H1 (cell line): ENCODE data around the gene SPAG16. TPM values are rescaled to one million over a fixed set of nuclear protein-coding genes. Genes with fewer than 3 reads are reported as not detected.

Experiments used
- CTCF ChIA-PET: fragments of 300-600 bp; sonication (Branson Sonifier 250); formaldehyde crosslinking; loops from one replicate; lab custom pipeline; 2021; ENCODE audit not compliant: partially characterized antibody; lab: Charles Lee
- POLR2A ChIA-PET: fragments of 300-600 bp; sonication (Branson Sonifier 250); formaldehyde crosslinking; loops from one replicate; lab custom pipeline; 2021; ENCODE audit warnings: inconsistent platforms; ENCODE audit not compliant: partially characterized antibody; lab: Charles Lee
- DNase-seq, 2 experiments: peaks; one replicate each; pipeline versions ENCODE4 v3.0.0 to v3.0.0-alpha.2; 2010 to 2022; ENCODE audit warnings: low spot score in 2 of 2, low read depth in 1 of 2, mixed read lengths in 1 of 2
- FAIRE-seq: peaks from 2 replicates; lab custom pipeline; 2011; peaks lifted over from hg19 to GRCh38; lab: Jason Lieb, UNC
- H2AFZ ChIP-seq: 2 replicates; pipeline ENCODE4 v1.8.1; 2012; ENCODE audit warnings: low read length, inconsistent platforms
- H2AK5ac ChIP-seq: 2 replicates; pipeline ENCODE4 v1.6.1; 2013; ENCODE audit warnings: low read depth, low read length
- H2BK120ac ChIP-seq: replicated peaks from 2 replicates; pipeline ENCODE3; 2013; ENCODE audit warnings: low read depth, low read length, inconsistent platforms
- H2BK12ac ChIP-seq: 2 replicates; pipeline ENCODE4 v1.6.1; 2013; ENCODE audit warnings: low read depth, low read length
- H2BK15ac ChIP-seq: 2 replicates; pipeline ENCODE4 v1.6.1; 2013; ENCODE audit warnings: low read length
- H2BK20ac ChIP-seq: 2 replicates; pipeline ENCODE4 v1.6.1; 2013; ENCODE audit warnings: low read length
- H2BK5ac ChIP-seq: 2 replicates; pipeline ENCODE4 v1.6.1; 2013; ENCODE audit warnings: low read depth, low read length
- H3K14ac ChIP-seq: 2 replicates; pipeline ENCODE4 v1.6.1; 2013; ENCODE audit warnings: inconsistent platforms; ENCODE audit not compliant: insufficient read length
- H3K18ac ChIP-seq: 2 replicates; pipeline ENCODE4 v1.6.1; 2013; ENCODE audit warnings: low read length; ENCODE audit errors: extremely low read depth
- H3K23ac ChIP-seq: 2 replicates; pipeline ENCODE4 v1.6.1; 2013; ENCODE audit warnings: inconsistent platforms; ENCODE audit not compliant: insufficient read length
- H3K23me2 ChIP-seq: 2 replicates; pipeline ENCODE4 v1.6.1; 2013; ENCODE audit warnings: low read depth, low read length
- H3K27ac ChIP-seq: 2 replicates; pipeline ENCODE4 v1.6.1; 2011; ENCODE audit warnings: low read depth, low read length, inconsistent platforms
- H3K27me3 ChIP-seq, 4 experiments: replicated peaks in 1 of 4; 1 replicate in 1 of 4; 2 replicates in 3 of 4; pipeline versions ENCODE4 v1.6.1 to v1.8.1; 2011 to 2013; ENCODE audit warnings: low read length in 3 of 4, mild to moderate bottlenecking in 3 of 4, inconsistent platforms in 2 of 4, mixed read lengths in 2 of 4, moderate library complexity in 1 of 4; ENCODE audit not compliant: control insufficient read depth in 3 of 4, insufficient read depth in 3 of 4; ENCODE audit errors: extremely low read depth in 1 of 4
- H3K36me3 ChIP-seq, 4 experiments: 2 replicates each; pipeline versions ENCODE4 v1.6.1 to v1.8.1; 2011 to 2013; ENCODE audit warnings: mild to moderate bottlenecking in 4 of 4, low read length in 3 of 4, moderate library complexity in 2 of 4, control low read depth in 1 of 4, inconsistent platforms in 1 of 4; ENCODE audit not compliant: insufficient read depth in 4 of 4, control insufficient read depth in 2 of 4
- H3K4ac ChIP-seq: replicated peaks from 2 replicates; pipeline ENCODE3; 2013; ENCODE audit warnings: low read length, low read depth, mixed read lengths, inconsistent platforms; ENCODE audit not compliant: insufficient read length
- H3K4me1 ChIP-seq, 4 experiments: replicated peaks in 1 of 4; 1 replicate in 1 of 4; 2 replicates in 3 of 4; pipeline versions ENCODE4 v1.6.1 to v1.8.1; 2011 to 2013; ENCODE audit warnings: low read length in 3 of 4, inconsistent platforms in 2 of 4, mixed read lengths in 1 of 4; ENCODE audit not compliant: insufficient read depth in 4 of 4, control insufficient read depth in 3 of 4
- H3K4me2 ChIP-seq, 2 experiments: 2 replicates each; pipeline versions ENCODE4 v1.6.1 to v1.8.1; 2011 to 2013; ENCODE audit warnings: low read depth in 2 of 2, low read length in 2 of 2, control low read depth in 1 of 2, inconsistent platforms in 1 of 2, mild to moderate bottlenecking in 1 of 2; ENCODE audit not compliant: insufficient read depth in 1 of 2
- H3K4me3 ChIP-seq, 4 experiments: fragments of 200-600, 300-600 bp in 1 of 4; sonication (generic), shearing (Covaris generic), sonication (Bioruptor Twin) in 1 of 4; 2 replicates each; pipeline versions ENCODE4 v1.5.1 to v1.8.1; 2011 to 2016; ENCODE audit warnings: low read length in 4 of 4, low read depth in 3 of 4, control low read depth in 2 of 4, inconsistent platforms in 2 of 4, mild to moderate bottlenecking in 2 of 4, mixed read lengths in 1 of 4, moderate library complexity in 1 of 4; ENCODE audit not compliant: insufficient read depth in 2 of 4; ENCODE audit errors: extremely low read depth in 1 of 4
- H3K56ac ChIP-seq: replicated peaks from 2 replicates; pipeline ENCODE3; 2013; ENCODE audit warnings: low read depth, mild to moderate bottlenecking, mixed read lengths, low read length, inconsistent platforms; ENCODE audit not compliant: insufficient read length
- H3K79me1 ChIP-seq: 2 replicates; pipeline ENCODE4 v1.6.1; 2013; ENCODE audit warnings: low read depth, low read length, control low read depth
- H3K79me2 ChIP-seq, 2 experiments: 2 replicates each; pipeline versions ENCODE4 v1.6.1 to v1.8.1; 2012 to 2013; ENCODE audit warnings: low read length in 2 of 2, mild to moderate bottlenecking in 2 of 2, inconsistent platforms in 1 of 2; ENCODE audit not compliant: insufficient read depth in 2 of 2, control insufficient read depth in 1 of 2
- H3K9ac ChIP-seq, 4 experiments: replicated peaks in 1 of 4; 1 replicate in 1 of 4; 2 replicates in 3 of 4; pipeline versions ENCODE4 v1.6.1 to v1.8.1; 2011 to 2013; ENCODE audit warnings: low read depth in 3 of 4, low read length in 3 of 4, control low read depth in 2 of 4, mild to moderate bottlenecking in 2 of 4, moderate library complexity in 2 of 4, inconsistent platforms in 1 of 4; ENCODE audit errors: extremely low read depth in 1 of 4
- H3K9me3 ChIP-seq, 2 experiments: 2 replicates each; pipeline versions ENCODE4 v1.6.1 to v1.8.1; 2012 to 2013; ENCODE audit warnings: mild to moderate bottlenecking in 2 of 2, moderate library complexity in 2 of 2, control low read depth in 1 of 2, inconsistent platforms in 1 of 2, low read depth in 1 of 2, low read length in 1 of 2, mixed read lengths in 1 of 2; ENCODE audit not compliant: insufficient read depth in 2 of 2
- H4K20me1 ChIP-seq, 2 experiments: replicated peaks in 1 of 2; 2 replicates each; pipeline versions ENCODE3 to v1.8.1; 2011 to 2013; ENCODE audit warnings: inconsistent platforms in 2 of 2, low read length in 2 of 2, mild to moderate bottlenecking in 1 of 2; ENCODE audit not compliant: insufficient read depth in 2 of 2, control insufficient read depth in 1 of 2
- H4K5ac ChIP-seq: 2 replicates; pipeline ENCODE4 v1.6.1; 2013; ENCODE audit warnings: low read length, low read depth, mixed read lengths, inconsistent platforms; ENCODE audit not compliant: insufficient read length
- H4K8ac ChIP-seq: 2 replicates; pipeline ENCODE4 v1.8.0; 2013; ENCODE audit warnings: mild to moderate bottlenecking, moderate library complexity, low read length, inconsistent platforms; ENCODE audit not compliant: insufficient read depth; ENCODE audit errors: extremely low read depth
- H4K91ac ChIP-seq: replicated peaks from 2 replicates; pipeline ENCODE3; 2013; ENCODE audit warnings: low read length, mixed read lengths, inconsistent platforms; ENCODE audit not compliant: insufficient read length
- CBX5 ChIP-seq: fragments of 300-800, 300-1000 bp; sonication (generic); IDR thresholded peaks from 2 replicates; pipeline ENCODE4 v1.7.1; 2016; ENCODE audit warnings: antibody characterized with exemption, low read length, low read depth
- CEBPB ChIP-seq: IDR thresholded peaks from 2 replicates; pipeline ENCODE4 v1.6.1; 2012; ENCODE audit warnings: low read depth, low read length
- CHD1 ChIP-seq: IDR thresholded peaks from 2 replicates; pipeline ENCODE4 v1.6.1; 2012; ENCODE audit warnings: low read depth, low read length, improper control_type of control experiment
- SIRT6 ChIP-seq: IDR thresholded peaks from one replicate; pipeline ENCODE4 v1.7.1; 2012; ENCODE audit warnings: low read length, inconsistent platforms
- SP4 ChIP-seq: IDR thresholded peaks from 2 replicates; pipeline ENCODE4 v1.6.1; 2012; ENCODE audit warnings: low read length, inconsistent platforms
- WGBS, 2 experiments: shearing (Covaris generic) in 1 of 2; methylation state at CpG; one replicate each; pipeline versions ENCODE4 v1.1.6 to v1.1.7; 2013 to 2015; ENCODE audit warnings: low lambda C conversion rate in 2 of 2, mixed read lengths in 2 of 2, inconsistent platforms in 1 of 2, low coverage in 1 of 2, missing lambda C conversion rate in 1 of 2; ENCODE audit not compliant: insufficient replicate concordance in 2 of 2, insufficient coverage in 1 of 2, insufficient read length in 1 of 2; ENCODE audit errors: extremely low coverage in 1 of 2, missing lambda C conversion rate in 1 of 2; 5-methylcytosine and 5-hydroxymethylcytosine counted together
- polyA plus RNA-seq, 7 experiments: library from polyadenylated mRNA; depleted of rRNA in 3 of 7; stranded (reverse) in 5 of 7; unstranded in 2 of 7; fragments of >200 nt in 5 of 7; fragments of 200-250 nt in 2 of 7; gene quantifications; 1 replicate in 5 of 7; 2 replicates in 1 of 7; 4 replicates in 1 of 7; pipeline versions ENCODE4 v1.2.1 to v1.2.3, GENCODE V29; 2011 to 2013; ENCODE audit warnings: missing spikeins in 2 of 7, mixed read lengths in 2 of 7
- total RNA-seq: library from RNA; stranded (reverse); fragmentation: NEBNext Ultra II Directional; extraction: Animal tissue kit (Norgen Biotek cat#: 25700); gene quantifications from 2 replicates; pipeline ENCODE4 v1.2.1, GENCODE V29; 2021
- TF ChIP-seq, protein P1 (sequence below): IDR thresholded peaks from 2 replicates; pipeline ENCODE4 v1.6.1; 2011; ENCODE audit warnings: low read length, improper control_type of control experiment

SPAG16 gene
- total and polyA plus RNA-seq, 2 of the 8 experiments (the other 6 are each of a cell fraction or from before 2014, with no cell fraction given) = 6.0 to 14.9 TPM

- no peak overlapping the region for H3K56ac ChIP-seq
- no peak overlapping the region for H4K91ac ChIP-seq
- ChIA-PET POLR2A (no interaction called here), CTCF (interaction anchor here (0.9 kb wide), 1 partner anchor 34 kb away, joined by 4 read pairs; no protein-coding TSS in a partner anchor)
- H4K20me1 ChIP-seq = no peaks in the 10 kb centered on the region
- H3K14ac ChIP-seq = no peak overlapping the region
- H3K4me3 ChIP-seq = no peak overlapping the region
- no peak for TF ChIP-seq CBX5
- TF ChIP-seq, protein P1, sequence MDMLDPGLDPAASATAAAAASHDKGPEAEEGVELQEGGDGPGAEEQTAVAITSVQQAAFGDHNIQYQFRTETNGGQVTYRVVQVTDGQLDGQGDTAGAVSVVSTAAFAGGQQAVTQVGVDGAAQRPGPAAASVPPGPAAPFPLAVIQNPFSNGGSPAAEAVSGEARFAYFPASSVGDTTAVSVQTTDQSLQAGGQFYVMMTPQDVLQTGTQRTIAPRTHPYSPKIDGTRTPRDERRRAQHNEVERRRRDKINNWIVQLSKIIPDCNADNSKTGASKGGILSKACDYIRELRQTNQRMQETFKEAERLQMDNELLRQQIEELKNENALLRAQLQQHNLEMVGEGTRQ = no peak
- no peak for TF ChIP-seq SIRT6
- no peak for TF ChIP-seq CEBPB
- TF ChIP-seq CHD1 = no peak
- TF ChIP-seq SP4 = no peak
- H3K23me2 ChIP-seq = no peaks in the 10 kb centered on the region
- H4K5ac ChIP-seq = no peak overlapping the region
- WGBS, 2 experiments = 94% methylated on average over 1 of the region's 1 CpG; no CpG with 5 or more reads in 1 of the 2 experiments
- H3K18ac ChIP-seq = no peak overlapping the region
- no peak overlapping the region for H2AFZ ChIP-seq
- H3K4ac ChIP-seq = no peak overlapping the region
- H2BK20ac ChIP-seq = no peak overlapping the region
- H3K27ac ChIP-seq = no peak overlapping the region
- FAIRE-seq (no peak), DNase-seq (no peak)
- H2AK5ac ChIP-seq = no peak overlapping the region
- H3K27me3 ChIP-seq = no peaks in the 10 kb centered on the region
- no peak overlapping the region for H3K9ac ChIP-seq
- no peak overlapping the region for H2BK120ac ChIP-seq
- no peak overlapping the region for H4K8ac ChIP-seq
- no peaks in the 10 kb centered on the region for H3K79me2 ChIP-seq
- H3K4me2 ChIP-seq = no peak overlapping the region
- H3K23ac ChIP-seq = no peak overlapping the region
- H2BK12ac ChIP-seq = no peak overlapping the region
- no peaks in the 10 kb centered on the region for H3K9me3 ChIP-seq
- no peak overlapping the region for H2BK15ac ChIP-seq
- no peaks in the 10 kb centered on the region for H3K79me1 ChIP-seq
- peaks cover 0 to 2% (median under 1%) of the 10 kb centered on the region in 4 experiments; a peak in 1 of 7 replicates for H3K4me1 ChIP-seq
- H2BK5ac ChIP-seq = no peak overlapping the region
- H3K36me3 ChIP-seq = no peaks in the 10 kb centered on the region
These were observed 814.5 kb downstream of the SPAG16 start for GRCh38 chr2:214098811-214099210.
